GM12878 (cell line): ENCODE measurements around the gene NKAP. TPM values are rescaled to one million over a fixed set of nuclear protein-coding genes. Genes with fewer than 3 reads are reported as not detected.

Source experiments
- CBFB ChIP-seq: IDR thresholded peaks from 2 replicates; pipeline ENCODE4 v1.6.1; 2016; ENCODE audit warnings: antibody characterized with exemption, low read depth
- CEBPB ChIP-seq, 2 experiments: fragments of 150-350 bp in 1 of 2; IDR thresholded peaks; 2 replicates each; pipeline ENCODE4 v1.6.1; 2012 to 2014; ENCODE audit warnings: low read depth in 2 of 2, low read length in 2 of 2, borderline replicate concordance in 1 of 2, inconsistent platforms in 1 of 2
- EP300 ChIP-seq, 2 experiments: fragments of 150-350 bp in 1 of 2; IDR thresholded peaks; 2 replicates each; pipeline ENCODE4 v1.6.1; 2011 to 2012; ENCODE audit warnings: low read depth in 2 of 2, low read length in 2 of 2, borderline replicate concordance in 1 of 2, improper control_type of control experiment in 1 of 2, inconsistent platforms in 1 of 2; ENCODE audit not compliant: control insufficient read depth in 1 of 2
- GATAD2B ChIP-seq: fragments of 450-650 bp; conservative IDR thresholded peaks from 2 replicates; pipeline ENCODE4 v1.6.1; 2017; ENCODE audit warnings: low read depth, mild to moderate bottlenecking, moderate library complexity
- HCFC1 ChIP-seq: fragments of 150-350 bp; IDR thresholded peaks from 2 replicates; pipeline ENCODE4 v1.6.1; 2014; ENCODE audit warnings: low read length
- HDGF ChIP-seq: fragments of 450-650 bp; IDR thresholded peaks from 2 replicates; pipeline ENCODE4 v1.6.1; 2016; ENCODE audit warnings: antibody characterized with exemption
- LARP7 ChIP-seq: fragments of 450-650 bp; IDR thresholded peaks from 2 replicates; pipeline ENCODE4 v1.6.1; 2017; ENCODE audit warnings: mild to moderate bottlenecking
- MYC ChIP-seq: IDR thresholded peaks from 2 replicates; pipeline ENCODE4 v1.6.1; 2011; ENCODE audit warnings: mild to moderate bottlenecking, low read length, moderate library complexity, inconsistent platforms; ENCODE audit not compliant: insufficient read depth, insufficient replicate concordance, insufficient read length, severe bottlenecking
- RUNX3 ChIP-seq: IDR thresholded peaks from 2 replicates; pipeline ENCODE4 v1.6.1; 2012; ENCODE audit warnings: low read length, inconsistent platforms
- ZNF622 ChIP-seq: fragments of 450-650 bp; IDR thresholded peaks from 2 replicates; pipeline ENCODE4 v1.6.1; 2017; ENCODE audit warnings: mild to moderate bottlenecking, inconsistent platforms
- polyA plus RNA-seq, 11 experiments: library from polyadenylated mRNA; depleted of rRNA in 4 of 11; unstranded in 6 of 11; stranded (reverse) in 5 of 11; fragments of >200 nt; fragmentation: Nextera tagmentation in 4 of 11; fragmentation: Illumina TruSeq in 1 of 11; extraction: Ambion mirVana in 4 of 11; extraction: Trizol in 1 of 11; gene quantifications; 1 replicate in 1 of 11; 2 replicates in 10 of 11; pipeline versions ENCODE4 v1.2.1 to v1.2.3, GENCODE V29; 2011 to 2016; ENCODE audit warnings: inconsistent platforms in 2 of 11, missing spikeins in 2 of 11, low read depth in 1 of 11
- total RNA-seq, 4 experiments: library from RNA; depleted of rRNA in 3 of 4; stranded (reverse); fragments of >200 nt in 3 of 4; fragmentation: Illumina TruSeq in 1 of 4; extraction: Trizol in 1 of 4; gene quantifications; 2 replicates each; pipeline versions ENCODE4 v1.2.1 to v1.2.3, GENCODE V29; 2013 to 2021
- TF ChIP-seq, protein P1 (sequence below): IDR thresholded peaks from 2 replicates; pipeline ENCODE4 v1.6.1; 2011; ENCODE audit warnings: low read depth, low read length, improper control_type of control experiment, borderline replicate concordance
- TF ChIP-seq, protein P2 (sequence below): fragments of 150-350 bp; IDR thresholded peaks from 2 replicates; pipeline ENCODE4 v1.6.1; 2016; ENCODE audit warnings: low read depth, low read length
- TF ChIP-seq, protein P3 (sequence below): fragments of 450-650 bp; IDR thresholded peaks from 2 replicates; pipeline ENCODE4 v1.6.1; 2018; ENCODE audit warnings: borderline replicate concordance, mild to moderate bottlenecking; ENCODE audit not compliant: partially characterized antibody
- TF ChIP-seq, protein P4 (sequence below): fragments of 450-650 bp; IDR thresholded peaks from 2 replicates; pipeline ENCODE4 v1.6.1; 2017; ENCODE audit warnings: mild to moderate bottlenecking, moderate library complexity
- TF ChIP-seq, protein P5 (sequence below): IDR thresholded peaks from 2 replicates; pipeline ENCODE4 v1.6.1; 2012; ENCODE audit warnings: low read depth, low read length, improper control_type of control experiment

NKAP gene
- total and polyA plus RNA-seq, 10 of the 15 experiments (the other 5 are each of a cell fraction or from before 2014, with no cell fraction given): 2.4 to 6.9 (median 5.3) TPM

DNA sequence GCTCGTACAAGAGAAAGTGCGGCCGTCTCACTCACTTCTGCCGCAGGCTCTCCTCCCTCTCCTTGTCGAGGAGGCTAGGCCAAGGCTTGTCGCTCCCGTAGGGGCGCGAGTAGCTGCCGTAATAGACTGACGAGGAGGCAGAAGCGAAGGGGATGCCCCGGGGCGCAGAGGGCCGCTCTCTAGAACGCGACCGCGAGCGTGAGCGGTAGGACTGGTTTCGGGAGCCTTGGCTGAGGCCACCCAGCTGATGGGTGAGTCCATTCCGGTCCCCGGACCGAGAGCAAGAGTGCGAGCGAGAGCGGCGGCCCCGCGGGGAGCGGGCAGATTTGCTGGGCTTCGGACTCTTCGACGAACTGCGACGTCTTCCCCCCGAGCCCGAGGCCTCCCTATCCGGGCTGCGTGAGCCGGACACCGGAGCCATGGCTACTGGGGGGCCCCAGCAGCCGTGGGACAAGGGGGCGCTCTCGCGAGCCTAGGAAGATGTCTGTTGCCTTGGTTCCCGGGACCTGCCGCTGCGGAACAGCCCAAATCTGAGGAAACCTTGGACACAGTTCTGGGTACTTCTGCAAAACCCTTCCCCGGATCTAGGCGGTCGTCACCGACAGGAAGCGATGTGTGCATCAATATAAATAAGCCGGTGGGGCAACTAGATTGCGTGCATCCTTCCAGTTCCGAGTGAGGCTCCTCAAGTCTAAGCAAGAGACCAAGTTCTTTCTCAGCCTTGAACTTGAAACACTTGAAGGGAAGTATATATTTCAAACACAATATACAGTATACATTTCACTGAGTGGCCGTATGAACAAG lies at the start of gene NKAP (continued):
- no peak for TF ChIP-seq ZNF622
- TF ChIP-seq, protein P1, sequence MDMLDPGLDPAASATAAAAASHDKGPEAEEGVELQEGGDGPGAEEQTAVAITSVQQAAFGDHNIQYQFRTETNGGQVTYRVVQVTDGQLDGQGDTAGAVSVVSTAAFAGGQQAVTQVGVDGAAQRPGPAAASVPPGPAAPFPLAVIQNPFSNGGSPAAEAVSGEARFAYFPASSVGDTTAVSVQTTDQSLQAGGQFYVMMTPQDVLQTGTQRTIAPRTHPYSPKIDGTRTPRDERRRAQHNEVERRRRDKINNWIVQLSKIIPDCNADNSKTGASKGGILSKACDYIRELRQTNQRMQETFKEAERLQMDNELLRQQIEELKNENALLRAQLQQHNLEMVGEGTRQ: no peak
- TF ChIP-seq LARP7: peak; percentile 83
- TF ChIP-seq, protein P2, sequence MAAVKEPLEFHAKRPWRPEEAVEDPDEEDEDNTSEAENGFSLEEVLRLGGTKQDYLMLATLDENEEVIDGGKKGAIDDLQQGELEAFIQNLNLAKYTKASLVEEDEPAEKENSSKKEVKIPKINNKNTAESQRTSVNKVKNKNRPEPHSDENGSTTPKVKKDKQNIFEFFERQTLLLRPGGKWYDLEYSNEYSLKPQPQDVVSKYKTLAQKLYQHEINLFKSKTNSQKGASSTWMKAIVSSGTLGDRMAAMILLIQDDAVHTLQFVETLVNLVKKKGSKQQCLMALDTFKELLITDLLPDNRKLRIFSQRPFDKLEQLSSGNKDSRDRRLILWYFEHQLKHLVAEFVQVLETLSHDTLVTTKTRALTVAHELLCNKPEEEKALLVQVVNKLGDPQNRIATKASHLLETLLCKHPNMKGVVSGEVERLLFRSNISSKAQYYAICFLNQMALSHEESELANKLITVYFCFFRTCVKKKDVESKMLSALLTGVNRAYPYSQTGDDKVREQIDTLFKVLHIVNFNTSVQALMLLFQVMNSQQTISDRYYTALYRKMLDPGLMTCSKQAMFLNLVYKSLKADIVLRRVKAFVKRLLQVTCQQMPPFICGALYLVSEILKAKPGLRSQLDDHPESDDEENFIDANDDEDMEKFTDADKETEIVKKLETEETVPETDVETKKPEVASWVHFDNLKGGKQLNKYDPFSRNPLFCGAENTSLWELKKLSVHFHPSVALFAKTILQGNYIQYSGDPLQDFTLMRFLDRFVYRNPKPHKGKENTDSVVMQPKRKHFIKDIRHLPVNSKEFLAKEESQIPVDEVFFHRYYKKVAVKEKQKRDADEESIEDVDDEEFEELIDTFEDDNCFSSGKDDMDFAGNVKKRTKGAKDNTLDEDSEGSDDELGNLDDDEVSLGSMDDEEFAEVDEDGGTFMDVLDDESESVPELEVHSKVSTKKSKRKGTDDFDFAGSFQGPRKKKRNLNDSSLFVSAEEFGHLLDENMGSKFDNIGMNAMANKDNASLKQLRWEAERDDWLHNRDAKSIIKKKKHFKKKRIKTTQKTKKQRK: no peak
- TF ChIP-seq, protein P3, sequence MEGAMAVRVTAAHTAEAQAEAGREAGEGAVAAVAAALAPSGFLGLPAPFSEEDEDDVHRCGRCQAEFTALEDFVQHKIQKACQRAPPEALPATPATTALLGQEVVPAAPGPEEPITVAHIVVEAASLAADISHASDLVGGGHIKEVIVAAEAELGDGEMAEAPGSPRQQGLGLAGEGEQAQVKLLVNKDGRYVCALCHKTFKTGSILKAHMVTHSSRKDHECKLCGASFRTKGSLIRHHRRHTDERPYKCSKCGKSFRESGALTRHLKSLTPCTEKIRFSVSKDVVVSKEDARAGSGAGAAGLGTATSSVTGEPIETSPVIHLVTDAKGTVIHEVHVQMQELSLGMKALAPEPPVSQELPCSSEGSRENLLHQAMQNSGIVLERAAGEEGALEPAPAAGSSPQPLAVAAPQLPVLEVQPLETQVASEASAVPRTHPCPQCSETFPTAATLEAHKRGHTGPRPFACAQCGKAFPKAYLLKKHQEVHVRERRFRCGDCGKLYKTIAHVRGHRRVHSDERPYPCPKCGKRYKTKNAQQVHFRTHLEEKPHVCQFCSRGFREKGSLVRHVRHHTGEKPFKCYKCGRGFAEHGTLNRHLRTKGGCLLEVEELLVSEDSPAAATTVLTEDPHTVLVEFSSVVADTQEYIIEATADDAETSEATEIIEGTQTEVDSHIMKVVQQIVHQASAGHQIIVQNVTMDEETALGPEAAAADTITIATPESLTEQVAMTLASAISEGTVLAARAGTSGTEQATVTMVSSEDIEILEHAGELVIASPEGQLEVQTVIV: no peak
- no peak for TF ChIP-seq CBFB
- 0 out of 2 replicates have a peak, but pooled peaks have one; percentile 41 for TF ChIP-seq GATAD2B
- no peak for TF ChIP-seq EP300 (IDR thresholded peaks at IDR 0.05; ENCODE audit: borderline replicate concordance in 1 of 2, control insufficient read depth in 1 of 2, low read depth in 2 of 2, low read length in 2 of 2)
- TF ChIP-seq, protein P4, sequence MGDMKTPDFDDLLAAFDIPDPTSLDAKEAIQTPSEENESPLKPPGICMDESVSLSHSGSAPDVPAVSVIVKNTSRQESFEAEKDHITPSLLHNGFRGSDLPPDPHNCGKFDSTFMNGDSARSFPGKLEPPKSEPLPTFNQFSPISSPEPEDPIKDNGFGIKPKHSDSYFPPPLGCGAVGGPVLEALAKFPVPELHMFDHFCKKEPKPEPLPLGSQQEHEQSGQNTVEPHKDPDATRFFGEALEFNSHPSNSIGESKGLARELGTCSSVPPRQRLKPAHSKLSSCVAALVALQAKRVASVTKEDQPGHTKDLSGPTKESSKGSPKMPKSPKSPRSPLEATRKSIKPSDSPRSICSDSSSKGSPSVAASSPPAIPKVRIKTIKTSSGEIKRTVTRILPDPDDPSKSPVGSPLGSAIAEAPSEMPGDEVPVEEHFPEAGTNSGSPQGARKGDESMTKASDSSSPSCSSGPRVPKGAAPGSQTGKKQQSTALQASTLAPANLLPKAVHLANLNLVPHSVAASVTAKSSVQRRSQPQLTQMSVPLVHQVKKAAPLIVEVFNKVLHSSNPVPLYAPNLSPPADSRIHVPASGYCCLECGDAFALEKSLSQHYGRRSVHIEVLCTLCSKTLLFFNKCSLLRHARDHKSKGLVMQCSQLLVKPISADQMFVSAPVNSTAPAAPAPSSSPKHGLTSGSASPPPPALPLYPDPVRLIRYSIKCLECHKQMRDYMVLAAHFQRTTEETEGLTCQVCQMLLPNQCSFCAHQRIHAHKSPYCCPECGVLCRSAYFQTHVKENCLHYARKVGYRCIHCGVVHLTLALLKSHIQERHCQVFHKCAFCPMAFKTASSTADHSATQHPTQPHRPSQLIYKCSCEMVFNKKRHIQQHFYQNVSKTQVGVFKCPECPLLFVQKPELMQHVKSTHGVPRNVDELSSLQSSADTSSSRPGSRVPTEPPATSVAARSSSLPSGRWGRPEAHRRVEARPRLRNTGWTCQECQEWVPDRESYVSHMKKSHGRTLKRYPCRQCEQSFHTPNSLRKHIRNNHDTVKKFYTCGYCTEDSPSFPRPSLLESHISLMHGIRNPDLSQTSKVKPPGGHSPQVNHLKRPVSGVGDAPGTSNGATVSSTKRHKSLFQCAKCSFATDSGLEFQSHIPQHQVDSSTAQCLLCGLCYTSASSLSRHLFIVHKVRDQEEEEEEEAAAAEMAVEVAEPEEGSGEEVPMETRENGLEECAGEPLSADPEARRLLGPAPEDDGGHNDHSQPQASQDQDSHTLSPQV: no peak
- peak; percentile 79 for TF ChIP-seq HCFC1
- peak; percentile 57 for TF ChIP-seq RUNX3
- no peak for TF ChIP-seq CEBPB (IDR thresholded peaks at IDR 0.05; ENCODE audit: borderline replicate concordance in 1 of 2, low read depth in 2 of 2, low read length in 2 of 2)
- no peak for TF ChIP-seq MYC
- TF ChIP-seq HDGF: no peak
- TF ChIP-seq, protein P5, sequence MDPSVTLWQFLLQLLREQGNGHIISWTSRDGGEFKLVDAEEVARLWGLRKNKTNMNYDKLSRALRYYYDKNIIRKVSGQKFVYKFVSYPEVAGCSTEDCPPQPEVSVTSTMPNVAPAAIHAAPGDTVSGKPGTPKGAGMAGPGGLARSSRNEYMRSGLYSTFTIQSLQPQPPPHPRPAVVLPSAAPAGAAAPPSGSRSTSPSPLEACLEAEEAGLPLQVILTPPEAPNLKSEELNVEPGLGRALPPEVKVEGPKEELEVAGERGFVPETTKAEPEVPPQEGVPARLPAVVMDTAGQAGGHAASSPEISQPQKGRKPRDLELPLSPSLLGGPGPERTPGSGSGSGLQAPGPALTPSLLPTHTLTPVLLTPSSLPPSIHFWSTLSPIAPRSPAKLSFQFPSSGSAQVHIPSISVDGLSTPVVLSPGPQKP: no peak
